Activated CD4-positive, alpha-beta T cell treated with anti-CD3 and anti-CD28 coated beads, Interleukin-2, amount 50 U/mL, for 1 hour (primary cell): ENCODE data around the gene AHDC1.
A peak's percentile ranks its signal among the peaks of the same experiment; 100 is the strongest.
"Not testable (repeated sequence)": the region's sequence is repeated elsewhere in the genome, so short reads cannot be mapped to it uniquely, and the experiment has no call there.

Source experiments
- DNase-seq: peaks from one replicate; pipeline ENCODE4 v3.0.0-alpha.2; 2020

AHDC1 gene

DNA sequence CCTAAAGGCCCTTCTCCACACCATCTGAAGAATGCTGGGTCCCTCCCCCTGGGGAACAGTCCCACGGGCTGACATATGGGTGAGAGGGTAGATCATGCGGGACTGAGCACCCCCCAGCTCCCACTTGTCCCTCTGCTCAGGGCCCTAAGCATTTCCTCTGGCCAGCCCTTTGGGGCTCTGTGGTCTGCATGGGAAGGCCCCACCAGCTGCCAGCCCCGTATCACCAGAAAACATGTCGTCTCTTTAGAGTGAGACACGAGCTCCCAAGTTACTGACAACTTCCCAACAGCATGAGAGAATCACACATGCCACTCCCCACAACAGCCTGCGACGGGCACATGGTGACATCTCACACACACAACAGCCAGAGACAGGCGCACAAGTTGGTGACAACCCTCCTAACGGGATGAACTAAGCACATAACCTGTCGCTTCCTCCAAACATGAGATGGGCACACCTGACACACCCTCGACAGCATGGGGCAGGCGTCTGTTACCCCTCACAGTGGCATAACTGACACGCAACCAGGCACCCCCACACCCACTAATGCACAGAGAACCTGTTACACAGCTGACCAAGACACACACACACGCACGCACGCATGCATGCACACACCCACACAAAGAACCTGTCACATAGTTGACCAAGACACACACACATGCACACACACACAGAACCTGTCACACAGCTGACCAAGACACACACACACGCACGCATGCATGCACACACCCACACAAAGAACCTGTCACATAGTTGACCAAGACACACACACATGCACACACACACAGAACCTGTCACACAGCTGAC, 41.2 kb downstream of the AHDC1 start:
- no peak for DNase-seq

DNA sequence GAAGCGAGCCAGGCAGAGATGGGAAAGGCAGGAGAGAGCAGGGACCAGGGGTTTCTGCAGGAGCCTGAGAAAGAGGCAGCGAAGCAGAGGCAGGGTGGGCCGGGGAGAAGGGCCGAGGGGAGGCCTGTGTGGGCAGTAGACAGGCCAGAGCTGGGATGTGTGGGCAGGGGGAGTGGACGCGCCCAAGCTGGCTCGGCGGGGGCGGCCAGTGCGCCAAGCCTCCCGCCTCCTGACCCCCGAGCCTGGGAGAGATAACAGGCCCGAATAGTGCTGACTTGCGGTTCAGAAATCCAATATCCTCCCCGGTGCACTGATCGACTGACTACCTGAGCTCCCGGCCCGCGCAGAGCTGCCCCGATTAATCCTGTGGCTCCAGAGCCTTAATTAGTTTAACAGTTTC, 41.9 kb downstream of the AHDC1 start:
- DNase-seq: no peak

- no peak for DNase-seq
These were observed 42.6 kb downstream of the AHDC1 start for GRCh38 chr1:27561124-27561899.

- DNase-seq: no peak
These were observed 43.4 kb downstream of the AHDC1 start for GRCh38 chr1:27560268-27561123.

DNA sequence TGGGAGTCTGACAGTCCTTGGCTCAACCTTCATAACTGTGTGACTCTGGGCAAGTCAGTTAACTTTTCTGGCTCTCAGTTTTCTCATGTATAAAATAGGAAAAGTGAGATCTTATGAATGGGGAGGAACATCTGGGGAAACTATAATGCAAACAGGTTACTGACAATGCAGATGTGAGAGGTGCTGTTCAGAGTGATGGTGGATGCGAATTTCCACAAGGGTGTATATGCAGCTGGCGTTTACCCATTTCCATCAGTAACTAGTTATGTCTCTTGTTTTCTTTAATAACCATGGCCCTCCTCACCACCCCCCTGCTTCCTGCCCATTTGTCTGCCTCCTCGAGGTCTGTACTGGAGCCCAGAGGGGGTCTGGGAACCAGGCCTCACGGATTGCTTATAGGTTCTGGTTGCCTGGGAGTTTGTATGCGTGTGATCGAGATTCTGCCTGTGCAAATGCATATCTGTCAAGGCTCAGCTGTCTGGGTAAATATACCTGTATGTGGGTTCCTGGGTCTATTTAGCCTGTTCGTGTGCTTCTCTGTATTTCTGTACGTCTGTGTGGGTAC, 44.4 kb downstream of the AHDC1 start:
- DNase-seq: no peak

- no peak for DNase-seq
These were observed 46.2 kb downstream of the AHDC1 start for GRCh38 chr1:27557596-27558340.

- peak; percentile 71 for DNase-seq
These were observed 47.0 kb downstream of the AHDC1 start for GRCh38 chr1:27556781-27557595.

- no peak for DNase-seq
These were observed 47.5 kb downstream of the AHDC1 start for GRCh38 chr1:27556435-27556780.

DNA sequence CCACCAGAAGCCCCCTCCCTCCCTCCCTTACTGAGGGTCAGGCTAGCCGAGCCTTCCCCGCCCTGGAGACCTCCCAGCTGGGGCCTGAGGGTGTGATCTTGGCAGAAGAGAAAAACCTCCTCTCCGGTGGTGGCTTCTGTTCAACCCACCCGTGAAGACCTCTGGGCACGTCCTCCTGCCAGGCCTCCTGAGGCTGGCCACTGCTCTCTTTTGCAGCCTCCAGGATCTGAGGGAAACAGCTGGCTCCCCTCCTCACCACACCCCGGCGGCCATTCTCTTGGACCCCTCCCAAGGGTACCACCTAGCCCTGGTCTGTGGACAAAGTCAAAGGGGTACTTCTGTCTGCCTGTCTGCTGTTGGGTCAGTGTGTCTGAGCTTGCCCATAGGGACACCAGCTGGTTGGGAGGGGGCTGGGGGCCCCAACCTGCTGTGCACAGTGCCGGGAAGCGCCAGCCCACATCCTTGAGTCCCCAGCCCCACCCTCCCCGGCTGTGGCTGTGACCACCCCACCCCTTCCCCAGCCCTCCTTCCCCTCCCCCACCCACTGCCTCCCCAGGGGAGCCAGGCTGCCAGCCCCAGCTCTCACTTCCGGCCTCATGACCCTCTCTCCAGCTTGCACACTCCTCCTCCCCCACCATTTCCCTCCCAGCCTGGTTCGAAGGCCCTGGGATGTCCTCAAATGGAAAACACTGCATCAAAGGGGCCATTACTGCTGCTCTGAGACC, 48.1 kb downstream of the AHDC1 start:
- DNase-seq: no peak

DNA sequence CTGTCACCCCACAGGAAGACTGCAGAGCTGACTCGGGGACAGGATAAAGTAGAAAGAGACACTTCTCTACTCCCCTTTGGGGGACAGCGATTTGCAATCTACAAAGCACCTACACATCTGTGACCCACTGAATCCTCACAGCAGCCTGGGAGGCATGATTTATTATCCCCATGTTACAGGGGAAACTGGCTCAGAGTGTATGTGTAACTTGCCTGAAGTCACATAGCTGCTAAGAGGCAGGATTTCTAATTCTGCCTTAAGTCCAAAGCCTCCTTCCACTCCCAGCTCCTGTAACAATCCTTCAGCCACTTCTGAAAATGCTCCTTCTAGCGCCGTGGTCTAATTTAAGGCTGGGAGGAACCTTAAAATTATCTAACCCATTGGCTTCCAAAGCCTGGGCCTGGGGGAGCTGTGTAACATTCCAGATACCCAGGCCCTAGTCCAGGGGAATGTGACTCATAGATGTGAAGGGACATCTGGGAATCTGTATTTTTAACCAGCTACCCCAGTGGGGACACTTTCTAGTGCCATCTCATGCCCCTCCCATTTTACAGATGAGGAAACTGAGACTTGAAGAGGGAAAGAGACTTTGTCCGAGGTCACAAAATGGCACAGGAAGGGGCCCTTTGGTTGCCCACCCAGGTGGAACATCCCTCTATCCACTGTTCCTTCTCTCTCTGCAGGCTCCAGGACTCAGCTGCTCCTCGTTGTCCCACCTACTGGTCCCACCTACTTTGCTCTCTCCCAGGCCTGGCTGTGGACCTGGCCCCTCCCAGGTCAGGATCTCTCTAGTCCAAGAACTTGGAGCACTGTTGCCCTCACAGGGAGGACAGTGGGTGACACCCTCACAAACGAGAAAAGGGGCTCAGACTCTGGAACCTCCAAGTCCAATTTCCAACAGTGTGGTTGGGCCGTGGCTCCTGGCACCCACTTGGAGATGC, 48.9 kb downstream of the AHDC1 start:
- DNase-seq: no peak

- DNase-seq: no peak
These were observed 49.7 kb downstream of the AHDC1 start for GRCh38 chr1:27554293-27554692.

GRCh38 chr1:27553823-27554222, 50.1 kb downstream of the AHDC1 start:
- not testable (repeated sequence) for DNase-seq

- no peak for DNase-seq
These were observed 51.0 kb downstream of the AHDC1 start for GRCh38 chr1:27552911-27553420.

DNA sequence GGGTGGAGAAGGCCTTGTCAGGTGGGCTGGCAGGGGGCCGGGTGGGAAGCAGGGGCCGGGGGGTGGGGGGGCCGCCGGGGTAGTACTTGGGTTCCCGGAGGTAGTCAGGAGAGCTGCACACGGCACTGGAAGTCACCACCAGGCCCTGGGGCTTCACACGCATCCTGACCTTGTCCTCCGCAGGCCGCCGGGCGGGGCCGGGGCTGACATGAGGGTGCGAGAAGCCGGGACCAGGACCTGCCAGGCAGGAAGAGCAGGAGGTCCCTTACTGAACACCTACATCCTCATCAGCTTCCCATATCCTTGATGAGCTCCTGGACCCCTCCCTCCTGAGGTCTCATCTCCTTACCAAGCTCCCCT, 52.0 kb downstream of the AHDC1 start:
- DNase-seq: no peak

GRCh38 chr1:27551170-27551952, 52.6 kb downstream of the AHDC1 start:
- no peak for DNase-seq

DNA sequence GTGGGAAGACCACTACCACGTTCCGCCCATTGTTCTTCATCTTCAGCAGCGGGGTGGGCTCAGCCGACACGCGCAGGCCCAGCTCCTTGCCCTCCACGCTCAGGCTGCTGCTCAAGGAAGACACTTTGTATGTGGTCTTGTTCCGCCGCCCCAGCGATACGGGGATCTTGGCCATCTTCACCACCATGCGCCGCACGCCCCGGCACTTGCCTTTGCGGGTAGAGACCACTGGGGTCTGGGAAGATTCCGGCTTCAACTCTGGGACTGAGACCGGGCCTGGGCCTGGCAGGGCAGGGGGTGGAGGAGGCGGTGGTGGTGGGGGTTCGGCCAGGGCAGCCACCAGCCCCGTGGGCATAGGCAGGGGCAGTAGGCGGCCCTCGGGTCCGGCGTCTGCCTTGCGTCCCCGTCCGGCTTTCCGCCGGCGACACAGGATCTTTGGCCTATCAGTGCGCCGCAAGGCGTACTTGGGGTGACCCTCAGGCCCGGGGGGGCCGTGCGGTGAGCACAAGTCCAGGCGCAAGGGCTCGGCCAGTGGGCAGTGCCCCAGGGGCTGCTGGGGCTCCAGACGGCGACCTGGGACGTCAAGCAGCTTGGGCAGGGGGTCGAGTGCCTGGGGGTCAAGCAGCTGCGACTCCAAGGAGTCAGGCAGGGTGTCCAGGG, 53.3 kb downstream of the AHDC1 start:
- no peak for DNase-seq

DNA sequence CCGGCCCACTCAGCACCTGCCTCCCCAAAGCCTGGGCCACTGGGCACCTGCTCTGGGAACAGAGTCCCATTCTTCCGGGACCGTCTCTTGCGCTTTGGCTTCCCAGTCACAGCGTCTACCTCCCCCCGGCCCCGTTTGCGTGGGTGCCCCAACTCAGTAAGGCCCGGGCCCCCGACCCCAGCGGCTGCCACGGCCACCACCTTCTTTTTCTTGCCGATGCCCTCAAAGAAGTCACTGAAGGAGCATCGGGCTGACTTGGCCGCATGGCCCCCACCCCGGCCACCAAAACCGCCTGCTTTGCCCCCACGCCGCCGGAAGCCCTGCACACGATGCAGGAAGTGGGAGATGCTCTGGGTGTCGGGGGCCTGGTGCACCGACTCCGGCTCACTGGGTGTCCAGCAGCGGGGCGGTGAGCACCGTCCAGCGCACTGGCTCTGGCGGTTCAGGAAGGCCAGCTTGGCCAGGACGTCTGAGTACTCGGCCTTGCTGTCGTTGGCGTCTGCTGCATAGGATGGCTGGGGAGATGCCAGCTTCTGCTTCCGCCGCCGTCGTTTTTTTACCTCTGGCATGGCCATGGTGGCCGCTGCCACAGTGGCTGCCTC, 54.0 kb downstream of the AHDC1 start:
- DNase-seq: no peak
